Measurements from ENCODE around the gene TCF7L2.
"Not testable (repeated sequence)": the region's sequence is repeated elsewhere in the genome, so short reads cannot be mapped to it uniquely, and the experiment has no call there.

TCF7L2 gene

DNA sequence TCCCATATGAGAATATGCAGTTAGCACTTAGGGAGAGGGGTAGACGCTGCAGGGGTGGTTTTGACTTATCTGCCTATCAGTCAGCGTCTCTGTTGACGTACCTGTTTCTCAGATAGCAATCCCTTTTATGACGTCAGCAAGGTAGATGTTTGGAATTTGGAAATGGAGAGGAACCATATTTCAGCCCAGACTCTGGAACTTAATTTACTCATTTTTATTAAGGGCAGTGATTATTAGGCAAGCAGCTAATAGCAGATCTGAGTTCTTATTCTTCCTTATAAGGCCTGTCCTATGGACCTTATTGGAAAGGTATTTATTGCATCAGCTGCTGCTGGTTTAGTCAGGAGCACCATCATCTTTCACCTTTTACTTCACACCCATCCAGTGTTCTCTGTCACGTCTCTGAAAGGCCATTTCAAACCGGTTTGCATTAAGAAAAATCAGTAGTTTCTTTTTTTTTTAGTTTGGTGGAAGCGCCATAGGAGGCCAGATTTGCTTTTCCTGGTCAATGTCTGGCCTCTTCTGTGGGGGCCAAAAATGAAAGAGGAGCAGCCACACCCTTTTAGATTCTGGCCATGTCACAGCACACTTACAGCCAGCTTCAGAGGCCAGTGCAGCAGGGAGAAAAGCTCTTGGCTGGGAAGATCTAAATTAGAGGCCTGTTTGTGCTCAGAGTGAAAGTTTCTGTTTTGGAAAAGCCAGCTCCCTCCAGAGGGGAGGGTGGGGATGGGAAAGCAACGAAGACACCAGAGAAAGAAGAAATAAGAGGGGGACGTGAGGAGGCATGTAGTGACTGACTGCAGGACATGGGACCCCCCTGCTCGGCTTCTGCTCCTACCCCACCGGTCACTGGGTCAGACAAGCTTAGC, 146.3 kb downstream of the TCF7L2 start:
- DNase-seq (no peak), ATAC-seq (no peak)

- DNase-seq (peak; percentile 12), ATAC-seq (no peak)
Observed at GRCh38 chr10:113097036-113097435, 147.0 kb downstream of the TCF7L2 start.

DNA sequence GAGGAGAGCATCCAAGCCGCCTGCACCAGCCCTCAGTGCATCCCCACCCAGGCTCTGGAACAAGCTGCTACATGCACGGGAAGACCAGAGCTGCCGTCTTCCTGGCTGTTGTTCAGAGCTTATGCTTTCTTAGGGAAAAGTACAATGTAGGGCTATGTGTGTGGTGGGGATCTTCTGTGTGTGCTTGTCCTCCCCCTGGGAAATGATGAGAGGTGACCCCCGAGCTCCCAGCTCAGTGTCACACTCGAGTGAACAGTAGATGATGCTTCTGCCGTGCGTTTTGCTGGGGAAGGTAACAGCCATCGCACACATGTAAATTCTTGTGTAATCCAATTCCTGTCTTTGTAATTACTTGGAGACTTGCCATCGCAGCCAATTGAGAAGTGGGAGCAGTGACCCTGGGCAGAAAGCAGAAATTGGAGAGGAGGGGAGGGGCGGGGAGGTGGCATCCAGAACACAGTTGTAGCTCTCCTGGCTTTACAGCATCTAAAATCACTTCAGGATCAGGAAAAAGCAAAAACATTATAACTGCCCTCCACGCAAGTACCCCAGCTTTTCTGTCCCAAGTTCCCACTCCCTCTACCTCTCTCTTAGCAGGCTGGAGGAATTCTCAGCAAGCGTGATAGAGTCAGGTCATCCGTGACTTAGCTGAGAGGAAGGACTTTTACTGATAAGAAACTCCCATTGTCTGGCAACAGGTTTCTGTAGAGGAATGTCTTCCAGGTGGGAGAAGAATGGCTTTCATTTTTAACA, 149.6 kb downstream of the TCF7L2 start:
- no peak for DNase-seq
- ATAC-seq, result no peak

DNA sequence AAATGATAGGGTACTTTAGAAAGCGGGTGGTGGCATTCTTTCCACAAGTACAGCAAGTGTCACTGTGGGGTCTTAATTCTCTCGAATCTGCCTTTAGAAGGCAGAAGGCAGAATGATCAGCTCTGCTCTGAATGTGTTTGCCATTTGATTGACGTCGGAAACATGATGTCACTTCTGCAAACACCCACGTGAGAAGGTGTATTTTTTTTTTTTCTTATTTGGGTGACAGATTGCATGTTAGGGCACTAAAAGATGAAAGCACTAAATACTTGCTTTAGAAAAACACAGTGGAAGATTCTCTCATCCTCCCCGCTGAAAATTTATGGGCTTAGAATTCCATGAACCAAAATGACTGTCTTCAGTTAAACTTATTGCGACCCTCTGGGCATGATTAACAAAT, 150.2 kb downstream of the TCF7L2 start:
- DNase-seq, result no peak
- no peak for ATAC-seq

DNA sequence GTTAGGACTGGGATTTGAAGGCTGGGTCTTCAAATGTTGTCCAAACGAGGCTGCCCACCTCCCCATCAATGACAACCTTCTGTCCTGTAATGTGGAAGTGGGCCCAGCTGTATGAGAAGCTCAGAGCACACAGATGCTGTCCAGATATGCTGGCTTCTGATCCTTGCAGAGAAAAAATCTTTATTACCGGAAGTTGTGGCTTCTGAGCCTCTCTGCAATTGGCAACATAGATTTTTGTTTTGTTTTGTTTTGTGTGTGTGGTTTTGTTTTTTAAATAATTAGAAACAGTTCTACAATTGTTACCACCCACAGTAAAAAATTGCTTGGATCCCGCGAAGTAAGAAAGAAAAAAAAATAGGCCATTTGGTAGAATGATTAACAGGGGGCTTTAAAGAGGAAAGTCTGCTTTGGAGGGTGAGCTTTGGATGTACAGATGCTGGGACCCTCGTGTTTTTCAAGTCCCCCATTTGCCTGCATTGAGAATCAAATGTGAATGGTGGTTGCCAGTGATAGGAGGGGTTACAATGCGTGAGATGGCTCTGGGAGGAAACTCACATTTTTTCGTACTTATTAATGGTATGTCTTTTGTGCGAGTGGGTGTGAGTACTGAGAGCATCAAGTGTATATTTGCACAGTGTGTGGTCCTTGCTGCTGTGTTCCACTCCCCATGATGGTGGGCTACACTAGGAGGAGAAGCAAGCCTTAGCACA, 153.2 kb downstream of the TCF7L2 start:
- no peak for ATAC-seq
- DNase-seq, result no peak

GRCh38 chr10:113104047-113104446, 154.0 kb downstream of the TCF7L2 start:
- ATAC-seq (no peak), DNase-seq (no peak)

DNA sequence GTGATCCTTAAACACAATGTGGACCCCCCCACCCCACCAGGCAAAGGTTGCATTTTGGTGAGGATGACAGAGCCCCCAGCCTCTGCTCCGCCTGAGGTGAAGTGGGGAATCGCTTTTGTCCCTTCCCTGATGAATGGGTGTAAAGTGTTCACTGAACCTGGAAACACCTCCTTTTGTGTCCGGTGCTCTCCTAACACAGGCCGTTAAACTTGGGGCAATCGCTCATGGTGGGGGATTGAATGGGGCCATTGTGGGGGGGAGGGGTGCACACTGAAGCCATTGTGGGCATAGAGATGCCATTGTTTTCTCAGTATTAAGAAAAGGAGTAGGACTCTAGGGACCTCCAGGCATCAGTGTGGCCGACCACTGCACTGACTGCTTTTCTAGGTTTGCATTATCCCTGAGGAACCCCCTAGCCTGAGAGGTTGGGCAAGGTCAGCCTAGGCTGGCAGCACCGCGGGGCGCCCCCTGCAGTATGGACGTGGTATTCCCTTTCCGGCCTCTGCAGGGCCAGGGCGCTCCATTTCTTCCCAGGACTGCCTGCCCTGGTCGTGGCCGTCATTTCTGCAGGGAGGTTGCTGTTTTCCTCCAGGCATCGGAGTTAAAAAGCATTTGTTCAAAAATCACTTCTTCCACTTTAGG, 158.3 kb downstream of the TCF7L2 start:
- no peak for ATAC-seq

DNA sequence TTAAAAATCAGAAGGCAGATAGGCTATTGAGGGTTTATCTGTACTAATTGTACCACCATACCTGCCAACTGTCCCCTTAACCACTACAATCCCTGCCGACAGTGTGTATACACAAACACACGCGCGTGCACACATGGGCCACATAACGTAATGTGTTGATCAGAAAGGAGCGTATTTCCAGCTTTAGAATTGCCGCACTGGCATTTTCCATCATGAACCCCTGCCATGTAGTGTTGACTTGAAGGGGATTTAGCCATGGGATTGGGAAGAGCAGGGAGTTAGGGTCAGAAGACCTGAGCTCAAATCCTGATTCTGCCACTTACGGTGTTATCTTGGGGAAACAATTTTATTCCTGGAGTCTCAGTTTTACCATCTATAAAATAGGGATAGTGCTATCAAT, 158.9 kb downstream of the TCF7L2 start:
- DNase-seq (no peak), ATAC-seq (no peak)

More for the DNA sequence above, 158.3 kb downstream of the TCF7L2 start:
- DNase-seq, result peak; percentile 60

DNA sequence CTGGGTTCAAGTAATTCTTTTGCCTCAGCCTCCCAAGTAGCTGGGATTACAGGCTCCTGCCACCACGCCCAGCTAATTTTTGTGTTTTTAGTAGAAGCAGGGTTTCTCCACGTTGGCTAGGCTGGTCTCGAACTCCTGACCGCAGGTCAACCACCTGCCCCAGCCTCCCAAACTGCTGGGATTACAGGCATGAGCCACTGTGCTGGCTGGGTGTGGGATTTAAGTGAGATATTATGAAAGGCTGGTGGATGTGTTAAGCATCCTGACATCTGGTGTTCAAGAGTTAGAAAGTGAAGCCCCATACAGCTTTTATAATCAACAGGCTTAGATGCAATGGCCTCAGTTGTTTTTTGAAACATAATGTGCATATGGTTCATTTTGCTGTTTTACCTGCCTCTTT, 159.4 kb downstream of the TCF7L2 start:
- not testable (repeated sequence) for ATAC-seq, DNase-seq

DNA sequence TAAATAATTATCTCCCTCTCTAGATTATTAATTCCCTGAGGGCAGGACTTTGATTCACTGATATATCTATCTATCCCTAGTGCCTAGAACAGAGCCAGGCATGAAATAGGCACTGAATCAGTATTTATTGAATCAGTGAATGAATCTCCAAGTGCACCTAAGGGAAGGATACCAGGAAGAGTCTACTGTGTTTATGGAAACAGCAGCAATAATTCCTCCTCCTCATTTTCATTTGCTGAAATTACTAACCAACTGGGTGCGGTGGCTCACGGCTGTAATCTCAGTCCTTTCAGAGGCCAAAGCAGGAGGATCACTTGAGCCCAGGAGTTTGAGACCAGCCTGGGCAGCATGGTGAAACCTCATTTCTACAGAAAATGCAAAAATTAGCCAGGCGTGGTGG, 161.2 kb downstream of the TCF7L2 start:
- DNase-seq (no peak), ATAC-seq (no peak)

GRCh38 chr10:113111900-113112853, 162.1 kb downstream of the TCF7L2 start:
- ATAC-seq (no peak), DNase-seq (no peak)

DNA sequence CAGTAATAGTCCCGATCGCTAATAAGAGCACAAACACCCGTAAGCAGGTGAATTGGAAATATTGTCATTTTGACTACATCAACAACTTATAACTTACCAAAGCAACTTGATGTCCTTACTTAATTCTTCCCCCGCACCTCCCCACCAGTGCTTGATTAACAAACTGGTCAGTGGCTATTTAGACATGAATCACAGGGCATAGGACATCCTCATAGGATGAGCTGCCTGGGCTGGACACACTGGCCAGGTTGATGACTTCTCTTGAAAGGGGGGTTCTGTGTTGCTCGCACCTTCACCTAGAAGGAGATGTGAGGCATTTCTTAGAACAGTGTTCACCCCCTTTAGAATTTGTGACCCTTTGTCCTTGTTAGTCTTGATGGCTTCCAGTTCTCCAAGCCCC, 163.2 kb downstream of the TCF7L2 start:
- DNase-seq (no peak), ATAC-seq (no peak)

DNA sequence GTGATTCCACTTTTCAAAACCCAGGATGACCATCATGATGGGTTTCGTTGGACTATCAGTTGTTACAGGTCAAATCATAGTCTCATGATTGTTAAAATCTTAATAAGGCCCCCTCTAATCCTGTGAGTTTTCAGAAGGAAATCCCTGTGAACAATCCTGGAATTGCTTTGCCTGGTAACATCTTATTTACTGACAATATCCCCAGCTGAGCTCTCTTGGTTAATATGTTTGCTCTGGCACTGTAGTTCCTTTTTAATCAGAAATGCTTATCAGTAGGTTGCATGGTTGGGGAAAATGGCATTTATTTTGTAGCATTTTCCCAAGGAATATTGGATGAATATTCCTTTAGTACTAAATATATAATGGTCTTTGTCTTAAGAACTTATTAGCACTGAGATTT, 163.9 kb downstream of the TCF7L2 start:
- DNase-seq (no peak), ATAC-seq (no peak)

DNA sequence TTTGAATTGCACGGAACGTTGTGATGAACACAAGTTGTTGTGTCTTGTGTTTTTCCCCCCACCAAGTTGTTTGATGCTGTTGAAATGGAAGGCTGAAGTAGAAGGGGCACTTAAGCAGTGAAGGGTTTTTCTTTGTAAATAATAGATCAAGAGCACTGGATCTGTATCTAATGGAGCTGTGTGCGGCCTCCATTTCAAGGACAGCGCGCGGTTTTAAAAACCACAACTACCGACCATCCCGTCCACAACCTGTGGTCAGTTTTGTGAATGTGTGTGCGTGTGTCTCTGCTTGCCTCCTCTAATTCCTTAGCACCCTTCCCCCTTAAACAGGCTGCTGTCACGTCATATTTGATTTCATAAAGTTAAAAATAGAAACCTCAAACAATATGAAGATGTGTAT, 165.5 kb downstream of the TCF7L2 start:
- DNase-seq (no peak), ATAC-seq (no peak)

DNA sequence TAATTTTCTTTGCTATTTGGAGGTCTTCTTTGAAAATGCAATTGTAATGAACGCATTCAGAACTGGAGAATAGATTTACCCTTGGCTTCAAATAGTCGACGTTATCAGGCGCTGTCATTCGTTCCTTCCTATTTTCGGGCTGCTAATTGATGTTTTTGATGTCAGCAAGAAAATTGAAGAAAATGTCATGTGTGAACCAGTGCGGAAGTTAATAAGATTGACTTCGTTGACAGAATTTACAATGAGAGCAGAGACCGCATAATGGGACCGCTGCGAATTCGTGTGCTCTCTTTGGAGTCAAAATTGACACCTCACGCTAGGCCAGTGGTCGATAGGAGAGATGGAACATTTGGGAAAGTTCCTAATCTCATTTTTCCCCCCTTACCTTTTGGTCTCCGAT, 168.8 kb downstream of the TCF7L2 start:
- DNase-seq (no peak), ATAC-seq (no peak)

DNA sequence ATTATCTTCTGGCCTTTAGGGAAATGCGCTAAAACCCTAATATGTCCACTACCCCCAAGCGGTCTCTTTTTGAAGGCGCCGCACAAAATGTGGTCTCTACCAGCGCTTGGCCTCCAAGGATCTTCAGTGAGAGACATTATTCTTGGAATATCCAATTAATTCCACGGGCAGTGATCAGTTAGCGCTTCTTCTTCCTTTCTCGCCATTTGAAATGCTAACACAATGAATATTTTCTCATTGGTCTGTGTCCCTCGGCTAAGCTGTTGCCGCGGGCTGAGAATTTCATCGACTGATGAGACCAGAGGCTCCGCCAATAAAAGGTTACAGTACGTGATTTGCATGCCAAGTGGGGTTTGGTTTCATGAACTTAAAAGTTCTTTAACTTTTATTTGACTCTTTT, 169.8 kb downstream of the TCF7L2 start:
- no peak for DNase-seq
- ATAC-seq, result no peak

DNA sequence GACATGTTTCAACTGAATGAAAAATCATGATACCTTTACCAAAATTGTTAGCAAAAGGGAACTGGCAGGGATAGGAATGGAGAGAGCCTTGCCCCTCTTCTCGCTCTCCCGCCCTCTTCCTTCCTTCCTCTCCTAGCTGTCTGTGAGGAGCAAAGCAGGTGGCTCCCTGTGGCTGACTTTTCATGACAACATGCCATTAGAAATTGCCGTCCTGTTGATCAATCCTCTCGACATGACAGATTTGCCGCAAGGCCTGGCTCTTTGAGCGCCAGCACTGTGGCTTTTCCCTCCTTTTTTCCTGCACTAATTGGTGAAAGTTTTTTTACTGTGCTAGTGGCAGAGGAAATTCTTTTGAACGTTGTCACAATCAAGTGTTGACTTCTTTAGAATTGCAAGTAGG, 171.1 kb downstream of the TCF7L2 start:
- DNase-seq (no peak), ATAC-seq (no peak)

- DNase-seq (no peak), ATAC-seq (no peak)
Observed at GRCh38 chr10:113122947-113123346, 172.9 kb downstream of the TCF7L2 start.

DNA sequence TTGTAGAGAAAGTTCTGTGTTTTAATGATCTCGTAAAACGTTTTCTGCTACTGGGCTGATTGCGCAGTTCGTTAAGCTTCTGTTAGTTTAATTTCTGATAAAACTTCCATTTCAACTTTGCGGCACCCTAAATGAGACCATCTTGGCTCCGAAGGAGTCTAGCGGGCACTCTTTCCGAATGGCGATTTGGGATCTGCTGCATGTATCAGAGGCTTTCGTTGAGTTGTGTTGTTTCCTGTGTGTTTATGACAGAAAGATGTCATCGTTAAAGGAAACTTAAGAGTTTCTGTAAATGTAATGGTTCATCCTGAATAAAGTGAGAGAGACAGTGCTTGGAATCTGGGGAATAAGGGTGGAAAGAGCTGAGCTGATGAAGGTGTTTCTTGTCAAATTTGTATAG, 174.7 kb downstream of the TCF7L2 start:
- ATAC-seq, result no peak
- no peak for DNase-seq

DNA sequence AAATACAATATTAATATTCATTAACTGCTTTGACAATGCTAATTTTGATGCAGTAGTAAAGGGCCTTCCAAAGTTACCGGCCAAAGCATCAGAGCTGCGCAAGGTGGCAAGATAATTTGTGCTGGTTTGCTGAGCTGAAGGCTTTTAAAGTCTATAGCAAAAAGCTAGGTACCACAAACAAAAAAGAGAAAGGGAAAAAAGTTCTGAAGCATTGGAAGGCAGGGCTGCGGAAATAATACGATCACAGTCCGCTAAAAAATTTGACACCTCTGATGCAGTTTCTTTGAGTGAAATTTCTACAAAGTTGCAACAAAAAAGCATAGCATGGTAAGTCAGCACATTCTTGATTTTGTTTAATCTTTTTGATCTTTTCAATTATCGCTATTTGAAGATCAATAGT, 175.6 kb downstream of the TCF7L2 start:
- ATAC-seq (no peak), DNase-seq (no peak)

Data from stimulated activated naive CD8-positive, alpha-beta T cell treated with anti-CD3 and anti-CD28 coated beads, Interleukin-15, Interleukin-2, amounts not matched to agents 100 U/mL and 50 U/mL, for 24 hours (primary cell).